Mesangial cell (primary cell): ENCODE measurements around the gene GPR32. TPM values are rescaled to one million over a fixed set of nuclear protein-coding genes. Genes with fewer than 3 reads are reported as not detected.

Experiments
- total RNA-seq: library from RNA; depleted of rRNA; stranded (reverse); fragments of >200 nt; gene quantifications from 2 replicates; pipeline ENCODE4 v1.2.3, GENCODE V29; 2015

Gene GPR32, protein sequence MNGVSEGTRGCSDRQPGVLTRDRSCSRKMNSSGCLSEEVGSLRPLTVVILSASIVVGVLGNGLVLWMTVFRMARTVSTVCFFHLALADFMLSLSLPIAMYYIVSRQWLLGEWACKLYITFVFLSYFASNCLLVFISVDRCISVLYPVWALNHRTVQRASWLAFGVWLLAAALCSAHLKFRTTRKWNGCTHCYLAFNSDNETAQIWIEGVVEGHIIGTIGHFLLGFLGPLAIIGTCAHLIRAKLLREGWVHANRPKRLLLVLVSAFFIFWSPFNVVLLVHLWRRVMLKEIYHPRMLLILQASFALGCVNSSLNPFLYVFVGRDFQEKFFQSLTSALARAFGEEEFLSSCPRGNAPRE
- total RNA-seq = not detected in 2 replicates

DNA sequence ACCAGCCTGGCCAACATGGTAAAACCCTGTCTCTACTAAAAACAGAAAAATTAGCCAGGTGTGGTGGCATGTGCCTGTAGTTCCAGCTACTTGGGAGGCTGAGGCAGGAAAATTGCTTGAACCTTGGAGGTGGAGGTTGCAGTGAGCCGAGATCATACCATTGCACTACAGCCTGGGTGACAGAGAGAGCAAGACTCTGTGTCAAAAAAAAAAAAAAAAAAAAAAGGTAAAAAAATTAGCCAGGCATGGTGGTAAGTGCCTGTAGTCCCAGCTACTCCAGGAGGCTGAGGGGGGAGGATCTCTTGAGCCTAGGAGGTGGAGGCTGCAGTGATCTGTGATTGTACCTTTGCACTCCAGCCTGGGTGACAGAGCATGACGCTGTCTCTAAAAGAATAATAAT, at the start of gene GPR32:
Gene GPR32, plus strand, starts transcription at position 301 of the 400 bp plus-strand sequence. CDS start 137 bp downstream, outside the sequence.

DNA sequence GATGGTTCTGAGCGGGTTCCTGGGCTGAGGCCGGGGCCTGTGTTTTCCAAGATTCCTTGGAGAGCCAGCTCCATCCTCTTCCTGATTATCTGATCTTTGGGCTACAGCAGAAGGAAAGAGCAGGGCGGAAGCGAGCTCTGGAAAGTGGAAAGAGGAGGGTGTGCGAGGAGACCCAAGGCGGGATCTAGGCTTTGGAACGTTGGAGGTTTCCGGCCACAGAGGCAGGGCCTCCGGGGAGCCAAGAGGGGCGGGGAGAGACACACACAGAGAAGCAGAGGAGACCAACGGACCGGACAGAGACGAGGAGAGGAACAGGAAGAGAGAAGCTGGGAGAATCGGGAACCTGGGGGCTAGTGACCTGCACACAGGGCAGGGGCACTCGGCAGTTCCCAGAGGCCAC, 47.2 kb upstream of the GPR32 start, which contains the start of gene CLEC11A:
Gene CLEC11A, plus strand, starts transcription at position 296 of the 400 bp plus-strand sequence. CDS start 162 bp downstream, outside the sequence.

GRCh38 chr19:50790396-50790795, 20.1 kb downstream of the GPR32 start, which contains the start of gene ACP4:
ACP4 (plus strand) TSS chr19:50790415; CDS start chr19:50790415, 0 bp downstream.

Other genes with a start within 250 kb of the GPR32 start
- gene LRRC4B, start 202.0 kb upstream of the GPR32 start, total RNA-seq = 0.25 and 0.33 TPM in 2 replicates
- 0.25 TPM in 1 of 2 replicates, not detected in the other for gene SYT3, start 130.6 kb upstream of the GPR32 start, total RNA-seq
- gene C19orf81, start 121.0 kb upstream of the GPR32 start, total RNA-seq = 0.89 TPM in 1 of 2 replicates, not detected in the other
- 0.81 and 0.89 TPM in 2 replicates for gene SHANK1, start 50.7 kb upstream of the GPR32 start, total RNA-seq
- gene CLEC11A, start 47.1 kb upstream of the GPR32 start, total RNA-seq = 8.3 and 21.4 TPM in 2 replicates
- gene ACP4, start 20.0 kb downstream of the GPR32 start, total RNA-seq = not detected in 2 replicates
- not detected in 2 replicates for gene KLK1, start 53.3 kb downstream of the GPR32 start, total RNA-seq
- not detected in 2 replicates for gene KLK15, start 63.1 kb downstream of the GPR32 start, total RNA-seq
- gene KLK3, start 84.5 kb downstream of the GPR32 start, total RNA-seq = not detected in 2 replicates
- not detected in 2 replicates for gene KLK2, start 103.0 kb downstream of the GPR32 start, total RNA-seq
- gene KLK4, start 140.9 kb downstream of the GPR32 start, total RNA-seq = not detected in 2 replicates
- not detected in 2 replicates for gene KLK5, start 182.6 kb downstream of the GPR32 start, total RNA-seq
- 0.33 and 1.3 TPM in 2 replicates for gene KLK6, start 199.1 kb downstream of the GPR32 start, total RNA-seq
- gene KLK7, start 213.5 kb downstream of the GPR32 start, total RNA-seq = 0.16 and 0.89 TPM in 2 replicates
- not detected in 2 replicates for gene KLK8, start 231.1 kb downstream of the GPR32 start, total RNA-seq
- gene KLK10, start 249.2 kb downstream of the GPR32 start, total RNA-seq = 1.5 TPM in 1 of 2 replicates, not detected in the other